Naive thymus-derived CD8-positive, alpha-beta T cell (primary cell): Measurements from ENCODE around the gene MYOM1. TPM values are rescaled to one million over a fixed set of nuclear protein-coding genes. Genes with fewer than 3 reads are reported as not detected.
"Not testable (repeated sequence)": the region's sequence is repeated elsewhere in the genome, so short reads cannot be mapped to it uniquely, and the experiment has no call there.

Experiments
- ATAC-seq, 2 donors: fragments of 150-1000 bp; cut with Tn5 transposase in 1 of 2; sonication (Bioruptor Pico), chemical (Tn5 transposase) in 1 of 2; 1 replicate in 1 of 2; 2 replicates in 1 of 2; pipeline ENCODE4 v1.10.0; 2021; ENCODE audit warnings: mild to moderate bottlenecking in 2 of 2, moderate library complexity in 2 of 2
- POLR2A ChIA-PET: fragments of 350-600 bp; sonication (Branson Sonifier 250); formaldehyde crosslinking; loops from one replicate; lab custom pipeline; 2021; ENCODE audit warnings: antibody characterized with exemption; lab: Charles Lee
- DNase-seq, 10 donors: peaks; one replicate each; pipeline versions ENCODE4 v3.0.0 to v3.0.0-alpha.2; 2020 to 2022
- H3K27ac Mint-ChIP-seq, 10 donors: one replicate each; pipeline ENCODE4 v1.8.0; 2020 to 2022; ENCODE audit warnings: mild to moderate bottlenecking in 10 of 10, mixed read lengths in 10 of 10, moderate library complexity in 4 of 10, inconsistent platforms in 1 of 10
- H3K27me3 Mint-ChIP-seq, 5 donors: one replicate each; pipeline ENCODE4 v1.8.0; 2021 to 2022; ENCODE audit warnings: mixed read lengths in 5 of 5
- H3K36me3 Mint-ChIP-seq, 3 donors: one replicate each; pipeline ENCODE4 v1.8.0; 2020 to 2022; ENCODE audit warnings: mixed read lengths in 3 of 3, mild to moderate bottlenecking in 2 of 3, inconsistent platforms in 1 of 3
- H3K4me1 Mint-ChIP-seq, 4 donors: one replicate each; pipeline ENCODE4 v1.8.0; 2021 to 2022; ENCODE audit warnings: mixed read lengths in 4 of 4
- H3K4me3 Mint-ChIP-seq, 10 donors: one replicate each; pipeline ENCODE4 v1.8.0; 2020 to 2022; ENCODE audit warnings: mild to moderate bottlenecking in 10 of 10, mixed read lengths in 10 of 10, moderate library complexity in 6 of 10, inconsistent platforms in 1 of 10
- H3K9me3 Mint-ChIP-seq, 9 donors: one replicate each; pipeline ENCODE4 v1.8.0; 2020 to 2022; ENCODE audit warnings: mixed read lengths in 9 of 9, mild to moderate bottlenecking in 3 of 9, inconsistent platforms in 1 of 9, moderate library complexity in 1 of 9
- polyA plus RNA-seq, 3 donors: library from polyadenylated mRNA; unstranded; fragments of 300-500 nt; fragmentation: Illumina TruSeq; gene quantifications; one replicate each; pipeline ENCODE4 v1.2.3, GENCODE V29; 2021
- total RNA-seq, 8 experiments: library from RNA in 2 of 8; stranded (reverse) in 2 of 8; gene quantifications; one replicate each; pipeline ENCODE4 v1.2.3 and lab custom pipeline; 2021 to 2026

Gene MYOM1
- total and polyA plus RNA-seq, 5 experiments from 2014 or later: 0.52 to 5.6 (median 1.5) TPM

- no peak for DNase-seq
- Mint-ChIP-seq H3K27me3 (no peaks in the 10 kb centered on the region), H3K4me1 (peaks cover 0 to 23% (median 12%) of the 10 kb centered on the region in 4 donors), H3K4me3 (no peak overlapping the region), H3K36me3 (peaks cover 0 to 9% (median 4%) of the 10 kb centered on the region in 3 donors), H3K9me3 (no peaks in the 10 kb centered on the region), H3K27ac (no peak overlapping the region)
- ATAC-seq: no peak
- POLR2A ChIA-PET: no interaction called here
Measured at GRCh38 chr18:3074087-3074486, 145.7 kb downstream of the MYOM1 start.

- H3K27ac Mint-ChIP-seq, H3K27me3 Mint-ChIP-seq, H3K9me3 Mint-ChIP-seq, DNase-seq, H3K36me3 Mint-ChIP-seq, ATAC-seq: not testable (repeated sequence)
- POLR2A ChIA-PET: interaction anchor here (0.7 kb wide), 1 partner anchor 93 kb away, joined by 3 read pairs; no protein-coding TSS in a partner anchor
- Mint-ChIP-seq H3K4me1 (peaks cover 0 to 27% (median 14%) of the 10 kb centered on the region in 4 donors), H3K4me3 (peak overlapping the region in 1 of 10 donors; percentile 15)
Measured at GRCh38 chr18:3073353-3073752, 146.4 kb downstream of the MYOM1 start.

GRCh38 chr18:3071676-3072075 is 148.1 kb downstream of the MYOM1 start:
- no peak overlapping the region for H3K4me3 Mint-ChIP-seq
- H3K4me1 Mint-ChIP-seq: peaks cover 8 to 42% (median 26%) of the 10 kb centered on the region in 4 donors
- DNase-seq (no peak), ATAC-seq (no peak)
- H3K36me3 Mint-ChIP-seq: peaks cover 0 to 5% (median 3%) of the 10 kb centered on the region in 3 donors
- H3K9me3 Mint-ChIP-seq: no peaks in the 10 kb centered on the region
- no peaks in the 10 kb centered on the region for H3K27me3 Mint-ChIP-seq
- H3K27ac Mint-ChIP-seq: peak overlapping the region in 1 of 10 donors; percentile 9
- POLR2A ChIA-PET: interaction anchor here (1.0 kb wide), 1 partner anchor 9 kb away, joined by 3 read pairs; no protein-coding TSS in a partner anchor

- H3K4me1 Mint-ChIP-seq: peaks cover 8 to 41% (median 24%) of the 10 kb centered on the region in 4 donors
- peak overlapping the region in 7 of 10 donors; percentile 19 to 79 (median 60) for H3K27ac Mint-ChIP-seq
- no peaks in the 10 kb centered on the region for H3K27me3 Mint-ChIP-seq
- POLR2A ChIA-PET: no interaction called here
- H3K9me3 Mint-ChIP-seq: no peaks in the 10 kb centered on the region
- H3K4me3 Mint-ChIP-seq: peak overlapping the region in 2 of 10 donors; percentile 50 to 57
- ATAC-seq (peak in 1 of 2 donors; percentile 66), DNase-seq (no peak)
- H3K36me3 Mint-ChIP-seq: peaks cover 0 to 7% (median 6%) of the 10 kb centered on the region in 3 donors
Measured at GRCh38 chr18:3069671-3070433, 149.9 kb downstream of the MYOM1 start.

GRCh38 chr18:3067722-3068121 is 152.0 kb downstream of the MYOM1 start:
- POLR2A ChIA-PET: no interaction called here
- Mint-ChIP-seq H3K9me3 (no peaks in the 10 kb centered on the region), H3K4me1 (peaks cover 11 to 46% (median 27%) of the 10 kb centered on the region in 4 donors), H3K27ac (peak overlapping the region; percentile 50 to 93 (median 78)), H3K4me3 (peak overlapping the region; percentile 43 to 76 (median 57)), H3K36me3 (peaks cover 0 to 7% (median 6%) of the 10 kb centered on the region in 3 donors), H3K27me3 (no peaks in the 10 kb centered on the region)
- DNase-seq (peak in 1 of 10 donors; percentile 14), ATAC-seq (no peak)

GRCh38 chr18:3067165-3067661 is 152.6 kb downstream of the MYOM1 start:
- no peak for ATAC-seq
- H3K4me3 Mint-ChIP-seq: peak overlapping the region; percentile 43 to 76 (median 57)
- peaks cover 0 to 7% (median 6%) of the 10 kb centered on the region in 3 donors for H3K36me3 Mint-ChIP-seq
- no peaks in the 10 kb centered on the region for H3K9me3 Mint-ChIP-seq
- peak overlapping the region; percentile 50 to 93 (median 78) for H3K27ac Mint-ChIP-seq
- POLR2A ChIA-PET: no interaction called here
- no peaks in the 10 kb centered on the region for H3K27me3 Mint-ChIP-seq
- DNase-seq: no peak
- H3K4me1 Mint-ChIP-seq: peaks cover 12 to 51% (median 32%) of the 10 kb centered on the region in 4 donors

GRCh38 chr18:3066341-3067110 is 153.2 kb downstream of the MYOM1 start:
- Mint-ChIP-seq H3K9me3 (no peaks in the 10 kb centered on the region), H3K4me3 (peak overlapping the region in 2 of 10 donors; percentile 18 to 43), H3K4me1 (peaks cover 17 to 58% (median 39%) of the 10 kb centered on the region in 4 donors), H3K27me3 (no peaks in the 10 kb centered on the region), H3K36me3 (peaks cover 0 to 7% (median 6%) of the 10 kb centered on the region in 3 donors), H3K27ac (peak overlapping the region in 9 of 10 donors; percentile 17 to 86 (median 51))
- no peak for DNase-seq
- no peak for ATAC-seq
- POLR2A ChIA-PET: no interaction called here

GRCh38 chr18:3063766-3064165 is 156.0 kb downstream of the MYOM1 start:
- DNase-seq: not testable (repeated sequence)
- peak overlapping the region in 1 of 10 donors; percentile 94 for H3K27ac Mint-ChIP-seq

GRCh38 chr18:3062798-3063680 is 156.7 kb downstream of the MYOM1 start:
- H3K4me1 Mint-ChIP-seq: peaks cover 35 to 70% (median 60%) of the 10 kb centered on the region in 4 donors
- DNase-seq (peak; percentile 34 to 89 (median 59)), ATAC-seq (peak; percentile 40 to 48)
- peaks cover 0 to 4% (median 3%) of the 10 kb centered on the region in 3 donors for H3K36me3 Mint-ChIP-seq
- H3K27ac Mint-ChIP-seq: peak overlapping the region; percentile 70 to 99 (median 97)
- no peaks in the 10 kb centered on the region for H3K27me3 Mint-ChIP-seq
- H3K4me3 Mint-ChIP-seq: peak overlapping the region; percentile 35 to 86 (median 66)
- POLR2A ChIA-PET: interaction anchor here (0.6 to 5.9 kb wide), 14 partner anchors 8 to 412 kb away, joined by 3 to 44 read pairs (median 4); partner anchors contain the start of genes LPIN2 and MYL12A
- no peaks in the 10 kb centered on the region for H3K9me3 Mint-ChIP-seq

More at GRCh38 chr18:3063766-3064165, 156.0 kb downstream of the MYOM1 start:
- H3K4me1 Mint-ChIP-seq: peaks cover 29 to 66% (median 56%) of the 10 kb centered on the region in 4 donors
- not testable (repeated sequence) for H3K27me3 Mint-ChIP-seq, H3K9me3 Mint-ChIP-seq, H3K36me3 Mint-ChIP-seq, H3K4me3 Mint-ChIP-seq, ATAC-seq
- POLR2A ChIA-PET: interaction anchor here (0.7 to 5.9 kb wide), 6 partner anchors 15 to 183 kb away, joined by 3 to 44 read pairs (median 17); partner anchors contain the start of genes LPIN2 and MYL12A

GRCh38 chr18:3061581-3062312 is 158.0 kb downstream of the MYOM1 start:
- peaks cover 0 to 3% (median 3%) of the 10 kb centered on the region in 3 donors for H3K36me3 Mint-ChIP-seq
- no peaks in the 10 kb centered on the region for H3K9me3 Mint-ChIP-seq
- H3K4me1 Mint-ChIP-seq: peaks cover 29 to 69% (median 54%) of the 10 kb centered on the region in 4 donors
- peak in 4 of 10 donors; percentile 12 to 45 (median 27) for DNase-seq
- POLR2A ChIA-PET: interaction anchor here (0.7 to 5.9 kb wide), 15 partner anchors 20 to 460 kb away, joined by 3 to 44 read pairs (median 5); partner anchors contain the start of genes LPIN2 and MYL12A
- peak overlapping the region; percentile 52 to 86 (median 79) for H3K4me3 Mint-ChIP-seq
- H3K27ac Mint-ChIP-seq: peak overlapping the region; percentile 85 to 99 (median 97)
- peak; percentile 11 to 35 for ATAC-seq
- no peaks in the 10 kb centered on the region for H3K27me3 Mint-ChIP-seq
